ENCODE measurements around the gene DENND1A. TPM values are rescaled to one million over a fixed set of nuclear protein-coding genes. Genes with fewer than 3 reads are reported as not detected.
A peak's percentile ranks its signal among the peaks of the same experiment; 100 is the strongest.
"Not testable (repeated sequence)": the region's sequence is repeated elsewhere in the genome, so short reads cannot be mapped to it uniquely, and the experiment has no call there.

Gene DENND1A
- polyA plus RNA-seq (ENCODE audit: insufficient read length), result 12.2 TPM

DNA sequence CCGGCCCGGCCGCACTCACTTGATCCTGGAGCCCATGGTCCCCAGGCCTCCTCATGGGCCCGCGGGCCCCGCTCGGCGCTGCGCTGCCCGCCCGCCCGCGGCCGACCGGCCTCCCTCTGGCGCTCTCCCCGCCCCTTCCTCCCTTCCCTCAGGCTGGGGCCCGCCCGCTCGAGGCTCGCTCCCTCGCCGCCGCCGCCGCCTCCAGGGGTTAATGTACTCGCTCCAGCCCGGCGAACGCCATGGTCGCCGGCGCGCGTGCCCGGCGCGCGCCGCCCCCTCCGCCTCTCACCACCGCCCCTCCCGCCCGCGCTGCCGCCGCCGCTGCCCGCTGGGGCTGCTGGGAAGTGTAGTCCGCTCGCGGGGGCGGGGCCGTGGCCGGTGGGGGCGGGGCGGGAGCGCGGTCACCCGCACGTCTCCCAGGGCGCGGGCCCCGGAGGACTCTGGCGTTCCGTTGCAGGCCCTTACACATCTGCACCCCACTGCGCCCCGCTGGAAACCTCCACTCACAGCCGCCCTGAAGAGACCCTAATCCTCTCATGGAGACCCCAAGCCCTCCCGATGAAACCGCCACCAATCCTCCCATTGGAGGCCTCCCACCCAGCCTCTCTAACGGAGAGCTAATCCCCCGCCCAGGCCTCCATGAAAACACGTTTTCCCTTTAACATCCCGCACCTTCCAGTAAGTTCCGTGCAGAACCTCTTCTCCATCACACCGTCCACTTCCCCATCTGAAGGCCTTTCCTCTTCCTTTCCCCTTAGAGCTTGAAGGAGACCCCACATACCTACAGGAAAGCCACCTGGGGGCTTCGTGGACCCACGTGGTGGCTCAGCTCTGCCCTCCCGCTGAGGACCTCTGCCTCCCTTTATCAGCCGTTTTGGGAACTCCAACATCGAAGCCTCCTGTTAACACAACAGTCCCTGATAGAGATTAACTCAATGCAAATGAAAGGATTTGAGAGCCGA is at the start of gene DENND1A:
Gene DENND1A, minus strand, starts transcription at position 257 of the 962 bp plus-strand sequence. Its CDS starts 221 bp downstream, at position 36.
- DNase-seq (ENCODE audit: low read depth), result peak; percentile 68

DNA sequence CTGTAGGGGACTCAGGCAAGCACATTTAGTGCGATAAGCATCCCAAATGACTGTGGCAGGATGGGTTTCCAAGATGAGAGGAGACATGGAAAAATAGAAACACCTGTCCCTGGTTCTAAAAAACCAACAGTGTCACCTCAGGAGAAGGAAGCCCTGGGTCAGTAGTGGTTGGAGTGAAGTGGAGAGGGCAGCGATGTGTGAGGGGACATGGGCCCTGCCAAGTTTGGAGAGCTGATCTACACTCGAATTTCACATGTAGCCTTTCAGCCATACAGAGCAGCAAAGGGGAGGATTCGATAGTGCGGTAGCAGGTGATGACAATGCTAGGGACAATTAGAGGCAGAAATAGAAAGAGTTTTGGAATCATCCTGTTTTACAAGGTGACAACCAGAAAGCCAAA is 49.1 kb upstream of the DENND1A start:
- DNase-seq (ENCODE audit: low read depth), result no peak

GRCh38 chr9:123976579-123976978 is 46.7 kb upstream of the DENND1A start:
- DNase-seq (ENCODE audit: low read depth), result not testable (repeated sequence)

DNA sequence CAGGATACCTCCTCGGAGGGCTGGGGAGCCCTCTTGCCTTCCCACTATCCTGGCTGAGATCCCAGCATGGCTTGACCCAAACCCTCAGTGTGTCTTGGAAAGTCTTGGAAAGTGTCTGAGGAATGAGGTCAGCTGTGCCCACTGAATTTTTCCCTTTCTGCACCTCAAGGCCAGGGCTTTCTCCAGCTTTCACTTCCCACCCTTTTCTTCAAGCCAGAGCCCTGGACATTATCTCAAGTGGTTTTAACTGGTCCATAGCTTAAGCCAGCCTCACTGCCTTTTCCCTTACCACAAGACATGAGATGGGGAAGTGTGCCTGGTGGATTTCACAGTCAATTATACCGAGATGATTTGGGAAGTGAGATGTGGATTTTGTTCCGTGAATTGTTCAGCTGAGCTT is 45.9 kb upstream of the DENND1A start:
- DNase-seq (ENCODE audit: low read depth), result no peak

GRCh38 chr9:123974471-123974870 is 44.5 kb upstream of the DENND1A start:
- DNase-seq (ENCODE audit: low read depth), result no peak

DNA sequence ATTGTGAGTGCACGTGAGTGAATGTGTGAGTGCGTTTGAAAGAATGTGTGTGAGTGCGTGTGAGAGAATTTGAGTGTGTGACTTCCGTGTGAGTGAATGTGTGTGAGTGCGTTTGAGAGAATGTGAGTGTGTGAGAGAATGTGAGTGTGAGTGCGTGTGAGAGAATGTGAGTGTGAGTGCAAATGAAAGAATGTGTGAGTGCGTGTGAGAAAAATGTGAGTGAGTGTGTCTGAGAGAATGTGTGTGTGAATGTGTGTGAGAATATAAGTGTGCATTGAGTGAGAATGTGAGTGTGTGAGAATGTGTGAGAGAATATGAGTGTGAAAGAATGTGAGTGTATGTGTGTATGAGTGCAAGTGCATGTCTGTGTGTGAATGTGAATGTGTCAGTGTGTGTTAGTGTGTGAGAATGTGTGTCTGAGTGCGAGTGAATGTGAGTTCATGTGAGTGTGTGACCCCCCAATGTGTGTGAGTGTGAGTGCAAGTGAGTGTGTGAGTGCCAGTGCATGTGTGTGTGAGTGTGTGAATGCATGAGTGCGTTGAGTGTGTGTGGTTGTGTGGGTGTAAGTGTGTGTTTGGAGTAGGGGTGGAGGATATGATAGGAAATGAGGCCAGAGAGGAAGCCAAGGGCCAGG is 43.8 kb upstream of the DENND1A start:
- DNase-seq (ENCODE audit: low read depth), result no peak

GRCh38 chr9:123972618-123973017 is 42.7 kb upstream of the DENND1A start:
- no peak for DNase-seq (ENCODE audit: low read depth)

- no peak for DNase-seq (ENCODE audit: low read depth)
Observed at GRCh38 chr9:123967323-123967722, 37.4 kb upstream of the DENND1A start.

DNA sequence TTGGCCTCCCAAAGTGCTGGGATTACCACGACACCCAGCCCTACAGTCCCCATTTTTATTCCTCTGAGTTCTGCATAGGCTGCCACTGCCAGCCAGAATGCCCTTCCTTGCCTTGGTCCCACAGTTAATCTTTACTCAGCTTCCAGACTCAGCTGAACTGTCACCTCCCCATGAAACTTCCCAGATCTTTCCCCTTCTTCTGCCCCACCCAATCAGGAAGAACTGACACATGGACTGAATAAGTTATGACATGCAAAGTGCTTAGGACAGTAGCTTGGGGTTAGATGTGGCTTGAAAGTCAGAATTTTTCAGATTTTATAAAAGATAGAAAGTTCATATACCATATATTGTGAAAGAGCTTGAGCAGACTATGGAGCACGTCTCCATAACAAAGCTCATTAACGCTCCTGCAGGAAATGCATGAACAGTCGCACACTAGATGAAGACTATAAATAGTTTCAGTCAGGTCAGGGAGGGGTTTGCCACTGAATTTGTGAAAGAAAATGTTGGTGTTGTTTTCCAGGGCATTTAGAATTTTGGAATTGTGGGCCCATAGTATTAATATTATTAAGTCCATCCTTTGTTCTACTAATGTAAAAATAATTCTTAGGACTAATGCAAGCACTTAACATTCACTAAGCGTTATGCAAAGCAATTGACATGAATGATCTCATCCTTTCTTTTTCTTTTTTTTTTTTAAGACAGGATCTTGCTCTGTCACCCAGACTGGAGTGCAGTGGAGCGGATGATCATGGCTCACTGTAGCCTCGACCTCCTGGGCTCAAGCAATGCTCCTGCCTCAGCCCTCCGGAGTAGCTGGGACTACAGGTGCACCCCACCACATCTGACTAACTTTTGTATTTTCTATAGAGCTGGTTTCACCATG is 36.1 kb upstream of the DENND1A start:
- DNase-seq (ENCODE audit: low read depth), result no peak

DNA sequence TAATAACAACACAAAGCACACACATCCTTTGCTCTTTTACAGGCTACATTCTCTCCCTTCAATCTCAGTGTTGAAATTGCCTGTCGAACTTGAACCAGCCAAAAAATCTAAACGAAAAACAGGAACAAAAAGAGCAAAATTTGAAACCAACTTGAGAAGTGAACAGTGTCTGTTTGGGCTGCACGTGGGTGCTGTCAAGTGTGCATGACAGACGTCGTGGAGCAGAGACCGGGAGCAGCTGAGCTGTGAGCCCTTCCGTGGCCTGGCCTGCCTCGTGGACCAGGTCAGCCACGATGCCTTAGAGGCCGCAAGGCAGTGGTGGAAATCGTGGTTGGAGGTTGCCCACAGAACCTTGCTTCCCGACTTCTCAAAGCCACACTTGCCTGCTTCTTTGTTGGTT is 34.8 kb upstream of the DENND1A start:
- DNase-seq (ENCODE audit: low read depth), result no peak

GRCh38 chr9:123960965-123961364 is 31.0 kb upstream of the DENND1A start:
- DNase-seq (ENCODE audit: low read depth), result no peak

DNA sequence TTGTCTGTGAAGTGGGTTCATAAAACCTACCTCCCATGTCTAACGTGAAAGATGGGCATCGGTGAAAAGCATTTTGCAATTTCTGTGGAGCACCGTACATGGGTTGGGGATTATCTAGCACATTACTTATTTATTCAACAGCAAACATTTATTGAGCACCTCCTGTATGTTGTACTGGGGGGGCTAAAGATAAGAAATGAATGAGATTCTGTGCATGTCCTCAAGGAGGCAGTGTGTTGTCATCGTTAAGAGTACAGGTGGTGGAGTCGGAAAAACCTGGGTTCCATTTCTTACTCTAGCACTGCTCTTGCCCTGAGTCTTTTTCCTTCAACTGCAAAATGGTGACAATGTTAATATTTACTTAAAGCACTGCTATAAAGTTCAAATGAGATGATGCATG is 30.4 kb upstream of the DENND1A start:
- DNase-seq (ENCODE audit: low read depth), result no peak

- no peak for DNase-seq (ENCODE audit: low read depth)
Observed at GRCh38 chr9:123959787-123960186, 29.9 kb upstream of the DENND1A start.

- no peak for DNase-seq (ENCODE audit: low read depth)
Observed at GRCh38 chr9:123957731-123958130, 27.8 kb upstream of the DENND1A start.

GRCh38 chr9:123957168-123957721 is 27.3 kb upstream of the DENND1A start:
- no peak for DNase-seq (ENCODE audit: low read depth)

- no peak for DNase-seq (ENCODE audit: low read depth)
Observed at GRCh38 chr9:123955637-123956036, 25.7 kb upstream of the DENND1A start.

DNA sequence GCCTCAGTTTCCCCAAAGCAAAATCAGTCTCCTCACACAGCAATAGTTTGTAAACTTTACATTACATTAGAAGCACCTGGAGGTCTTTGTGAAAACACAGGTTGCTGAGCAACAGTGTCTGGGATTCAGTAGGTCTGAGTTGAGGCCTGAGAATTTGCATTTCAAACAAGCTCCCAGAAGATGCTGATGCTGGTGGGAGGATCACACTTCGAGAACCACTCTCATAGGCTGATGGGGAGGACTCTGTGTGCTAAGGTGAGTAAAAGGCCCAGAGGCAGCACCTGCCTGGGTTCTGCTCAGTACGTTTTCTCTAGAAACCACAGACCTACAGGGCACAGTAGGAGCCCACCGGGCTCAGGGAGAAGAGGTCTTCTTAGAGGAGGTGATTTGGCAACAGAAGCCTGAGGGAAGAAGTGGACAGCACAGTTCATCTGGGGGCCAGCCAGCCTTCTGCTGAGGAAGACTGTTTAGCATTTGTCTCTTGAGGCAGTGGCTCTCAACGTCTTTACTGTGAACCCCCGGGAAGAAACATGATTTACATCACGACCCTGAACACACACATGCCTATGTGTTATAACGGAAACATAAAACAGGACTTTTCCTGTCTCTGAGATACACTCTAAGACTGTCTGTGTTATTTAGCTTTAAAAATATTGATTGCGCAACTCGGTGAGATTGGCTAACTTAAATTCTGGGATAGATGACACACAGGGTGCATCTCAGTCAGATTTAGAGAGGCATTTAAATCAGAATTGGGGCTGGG is 24.8 kb upstream of the DENND1A start:
- peak; percentile 8 for DNase-seq (ENCODE audit: low read depth)

- no peak for DNase-seq (ENCODE audit: low read depth)
Observed at GRCh38 chr9:123952641-123953495, 22.9 kb upstream of the DENND1A start.

DNA sequence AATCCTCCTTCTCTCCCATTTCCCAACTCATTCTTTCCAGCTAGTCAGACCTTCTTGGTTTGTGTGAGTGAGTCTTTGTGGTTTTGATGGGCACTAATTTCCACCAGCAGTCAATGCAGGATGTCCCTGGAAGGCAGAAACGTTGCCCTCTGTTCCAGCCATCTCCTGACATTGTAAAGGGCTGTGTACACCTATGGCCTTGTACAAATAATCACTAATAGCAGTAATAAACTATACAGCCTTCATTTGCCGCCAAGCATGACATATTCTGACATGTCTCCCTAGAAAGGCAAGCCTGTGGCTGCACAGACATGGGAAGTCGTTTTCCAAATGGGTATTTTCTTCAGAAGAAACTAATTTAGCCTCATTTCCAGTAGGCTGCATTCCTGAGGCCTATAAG is 18.4 kb upstream of the DENND1A start:
- DNase-seq (ENCODE audit: low read depth), result no peak

GRCh38 chr9:123947326-123947725 is 17.4 kb upstream of the DENND1A start:
- DNase-seq (ENCODE audit: low read depth), result no peak

Data from forelimb muscle (tissue), 1 donor.